HepG2 (cell line): ENCODE data around the gene DNASE2. TPM values are rescaled to one million over a fixed set of nuclear protein-coding genes. Genes with fewer than 3 reads are reported as not detected.

Experiments
- FOXP4 ChIP-seq: sonication (generic); formaldehyde crosslinking; IDR thresholded peaks from 2 replicates; pipeline ENCODE4 v1.4.0; 2020; ENCODE audit warnings: missing genetic modification reagents
- GATA4 ChIP-seq: sonication (generic); IDR thresholded peaks from 2 replicates; pipeline ENCODE4 v1.6.1; 2016; ENCODE audit warnings: antibody characterized with exemption, low read depth, borderline replicate concordance
- PAWR ChIP-seq: sonication (generic); formaldehyde crosslinking; IDR thresholded peaks from 2 replicates; pipeline ENCODE4 v1.4.0; 2020; ENCODE audit warnings: missing genetic modification reagents, mild to moderate bottlenecking, borderline replicate concordance
- PHF8 ChIP-seq: sonication (generic); formaldehyde crosslinking; IDR thresholded peaks from 2 replicates; pipeline ENCODE4 v1.5.0; 2020; ENCODE audit warnings: missing genetic modification reagents
- POLR2AphosphoS2 ChIP-seq: IDR thresholded peaks from 2 replicates; pipeline ENCODE4 v1.6.1; 2011; ENCODE audit warnings: low read depth, low read length, improper control_type of control experiment
- TARDBP ChIP-seq: sonication (generic); formaldehyde crosslinking; IDR thresholded peaks from 2 replicates; pipeline ENCODE4 v1.8.0; 2022; ENCODE audit warnings: mild to moderate bottlenecking, missing genetic modification reagents
- TEF ChIP-seq: sonication (generic); formaldehyde crosslinking; IDR thresholded peaks from 2 replicates; pipeline ENCODE4 v1.5.0; 2020; ENCODE audit warnings: missing genetic modification reagents
- ZKSCAN5 ChIP-seq: sonication (generic); formaldehyde crosslinking; IDR thresholded peaks from 2 replicates; pipeline ENCODE4 v1.5.1; 2020; ENCODE audit warnings: mild to moderate bottlenecking, missing genetic modification reagents
- ZNF263 ChIP-seq: sonication (generic); formaldehyde crosslinking; IDR thresholded peaks from 2 replicates; pipeline ENCODE4 v1.4.0; 2020; ENCODE audit warnings: missing genetic modification reagents
- ZNF605 ChIP-seq: sonication (generic); formaldehyde crosslinking; IDR thresholded peaks from 2 replicates; pipeline ENCODE4 v1.8.0; 2022; ENCODE audit warnings: mild to moderate bottlenecking, missing genetic modification reagents
- polyA plus RNA-seq, 8 experiments: library from polyadenylated mRNA; depleted of rRNA in 3 of 8; stranded (reverse) in 7 of 8; unstranded in 1 of 8; fragments of >200 nt; fragmentation: Illumina TruSeq in 4 of 8; extraction: Trizol in 4 of 8; gene quantifications; 2 replicates each; pipeline versions ENCODE4 v1.2.1 to v1.2.3, GENCODE V29; 2011 to 2016; ENCODE audit warnings: low read depth in 4 of 8, missing spikeins in 1 of 8, mixed read lengths in 1 of 8; ENCODE audit not compliant: insufficient read depth in 1 of 8
- total RNA-seq, 5 experiments: library from RNA; depleted of rRNA; stranded (reverse); fragments of >200 nt; fragmentation: Illumina TruSeq; extraction: Trizol; gene quantifications; 2 replicates each; pipeline ENCODE4 v1.2.3, GENCODE V29; 2016; ENCODE audit warnings: low read depth in 1 of 5
- TF ChIP-seq, protein P1 (sequence below): sonication (generic); formaldehyde crosslinking; IDR thresholded peaks from 2 replicates; pipeline ENCODE4 v1.8.1; 2022; ENCODE audit warnings: mild to moderate bottlenecking, missing genetic modification reagents

The DNASE2 gene
- total and polyA plus RNA-seq, 2 of the 13 experiments (the other 11 are each of a cell fraction or from before 2014, with no cell fraction given): 7.5 to 16.2 TPM

GRCh38 chr19:12833738-12834565 lies 47.3 kb downstream of the DNASE2 start (continued):
- TF ChIP-seq FOXP4 (CRISPR knock-in tag) (no peak), TARDBP (no peak), GATA4 (no peak), TEF (CRISPR knock-in tag) (no peak), ZNF263 (CRISPR knock-in tag) (peak; percentile 80), ZKSCAN5 (no peak), PAWR (CRISPR knock-in tag) (no peak), ZNF605 (no peak), PHF8 (CRISPR knock-in tag) (no peak), POLR2AphosphoS2 (no peak)
- TF ChIP-seq, protein P1, sequence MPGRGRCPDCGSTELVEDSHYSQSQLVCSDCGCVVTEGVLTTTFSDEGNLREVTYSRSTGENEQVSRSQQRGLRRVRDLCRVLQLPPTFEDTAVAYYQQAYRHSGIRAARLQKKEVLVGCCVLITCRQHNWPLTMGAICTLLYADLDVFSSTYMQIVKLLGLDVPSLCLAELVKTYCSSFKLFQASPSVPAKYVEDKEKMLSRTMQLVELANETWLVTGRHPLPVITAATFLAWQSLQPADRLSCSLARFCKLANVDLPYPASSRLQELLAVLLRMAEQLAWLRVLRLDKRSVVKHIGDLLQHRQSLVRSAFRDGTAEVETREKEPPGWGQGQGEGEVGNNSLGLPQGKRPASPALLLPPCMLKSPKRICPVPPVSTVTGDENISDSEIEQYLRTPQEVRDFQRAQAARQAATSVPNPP (CRISPR knock-in tag): no peak
